ENCODE measurements around the gene ZNF217.

- no peak for TF ChIP-seq CTCF (IDR thresholded peaks at IDR 0.05)
- no peak for TF ChIP-seq EZH2 (IDR thresholded peaks at IDR 0.05)
- TF ChIP-seq EZH2phosphoT487 (IDR thresholded peaks at IDR 0.05), result no peak
Measured at GRCh38 chr20:53557130-53557529, 36.5 kb downstream of the ZNF217 start.

Measured in neural progenitor cell (in vitro differentiated cells).